HG02759 (cell line): ENCODE measurements around the gene DUSP22.

Experiments used
- ATAC-seq: cut with Tn5 transposase; IDR thresholded peaks from one replicate; pipeline ENCODE4 v1.9.1; 2021; ENCODE audit warnings: mild to moderate bottlenecking, moderate library complexity; ENCODE audit not compliant: unreplicated experiment

The DUSP22 gene

GRCh38 chr6:308307-308706, 16.0 kb downstream of the DUSP22 start:
- no peak for ATAC-seq

GRCh38 chr6:308768-309167, 16.5 kb downstream of the DUSP22 start:
- no peak for ATAC-seq

GRCh38 chr6:309947-310346, 17.7 kb downstream of the DUSP22 start:
- ATAC-seq, result no peak

GRCh38 chr6:310671-311070, 18.4 kb downstream of the DUSP22 start:
- no peak for ATAC-seq

- ATAC-seq, result no peak
Observed at GRCh38 chr6:311679-312220, 19.5 kb downstream of the DUSP22 start.

GRCh38 chr6:313087-313486, 20.8 kb downstream of the DUSP22 start:
- ATAC-seq, result peak; percentile 25

- no peak for ATAC-seq
Observed at GRCh38 chr6:313917-314316, 21.6 kb downstream of the DUSP22 start.

- no peak for ATAC-seq
Observed at GRCh38 chr6:314377-314776, 22.1 kb downstream of the DUSP22 start.

- ATAC-seq, result no peak
Observed at GRCh38 chr6:315226-315625, 22.9 kb downstream of the DUSP22 start.

- peak; percentile 19 for ATAC-seq
Observed at GRCh38 chr6:315921-316752, 23.9 kb downstream of the DUSP22 start.

GRCh38 chr6:316753-317038, 24.4 kb downstream of the DUSP22 start:
- ATAC-seq, result no peak

GRCh38 chr6:317060-317447, 24.8 kb downstream of the DUSP22 start:
- no peak for ATAC-seq

- peak; percentile 24 for ATAC-seq
Observed at GRCh38 chr6:317448-318144, 25.3 kb downstream of the DUSP22 start.

- no peak for ATAC-seq
Observed at GRCh38 chr6:318243-318890, 26.1 kb downstream of the DUSP22 start.

- peak; percentile 52 for ATAC-seq
Observed at GRCh38 chr6:319177-320131, 27.2 kb downstream of the DUSP22 start.

GRCh38 chr6:320351-321157, 28.3 kb downstream of the DUSP22 start:
- no peak for ATAC-seq

GRCh38 chr6:321158-321438, 28.8 kb downstream of the DUSP22 start:
- ATAC-seq, result no peak

GRCh38 chr6:321536-322258, 29.4 kb downstream of the DUSP22 start:
- no peak for ATAC-seq

GRCh38 chr6:322259-322930, 30.1 kb downstream of the DUSP22 start:
- ATAC-seq, result no peak
